ENCODE measurements around the gene CCNL2.
"Not testable (repeated sequence)": the region's sequence is repeated elsewhere in the genome, so short reads cannot be mapped to it uniquely, and the experiment has no call there.

CCNL2 gene

GRCh38 chr1:1373051-1373814 lies 25.9 kb downstream of the CCNL2 start:
- DNase-seq, result no peak

GRCh38 chr1:1371746-1372711 lies 27.1 kb downstream of the CCNL2 start:
- DNase-seq, result peak; percentile 58 to 80 (median 72)

- no peak for DNase-seq
Measured at GRCh38 chr1:1371364-1371745, 27.8 kb downstream of the CCNL2 start.

GRCh38 chr1:1370771-1371300 lies 28.3 kb downstream of the CCNL2 start:
- no peak for DNase-seq

GRCh38 chr1:1370094-1370493 lies 29.0 kb downstream of the CCNL2 start:
- not testable (repeated sequence) for DNase-seq

GRCh38 chr1:1367315-1367714 lies 31.8 kb downstream of the CCNL2 start:
- DNase-seq, result no peak

- DNase-seq, result no peak
Measured at GRCh38 chr1:1366699-1367066, 32.5 kb downstream of the CCNL2 start.

GRCh38 chr1:1365875-1366698 lies 33.0 kb downstream of the CCNL2 start:
- no peak for DNase-seq

GRCh38 chr1:1364266-1364665 lies 34.9 kb downstream of the CCNL2 start:
- no peak for DNase-seq

GRCh38 chr1:1361982-1362423 lies 37.1 kb downstream of the CCNL2 start:
- DNase-seq, result no peak

- DNase-seq, result no peak
Measured at GRCh38 chr1:1361233-1361981, 37.7 kb downstream of the CCNL2 start.

- no peak for DNase-seq
Measured at GRCh38 chr1:1360506-1361169, 38.5 kb downstream of the CCNL2 start.

GRCh38 chr1:1359664-1360468 lies 39.3 kb downstream of the CCNL2 start:
- no peak for DNase-seq

GRCh38 chr1:1359308-1359663 lies 39.8 kb downstream of the CCNL2 start:
- no peak for DNase-seq

GRCh38 chr1:1358433-1359271 lies 40.5 kb downstream of the CCNL2 start, which contains the start of gene MXRA8:
TSS of gene MXRA8 (minus strand) at chr1:1358555. CDS start at chr1:1358504, 51 bp downstream.
- peak in 1 of 4 experiments; percentile 4 for DNase-seq

GRCh38 chr1:1357871-1358432 lies 41.2 kb downstream of the CCNL2 start:
- no peak for DNase-seq

- DNase-seq, result no peak
Measured at GRCh38 chr1:1356796-1357401, 42.2 kb downstream of the CCNL2 start.

GRCh38 chr1:1356166-1356795 lies 42.9 kb downstream of the CCNL2 start:
- no peak for DNase-seq

All from suppressor macrophage (primary cell).